A673 (cell line): ENCODE data around the gene CLVS2.

ENCODE experiments used
- CTCF ChIP-seq: fragments of 300-800, 200-600 bp; sonication (generic); conservative IDR thresholded peaks from 2 replicates; pipeline ENCODE4 v1.5.1; 2017; ENCODE audit warnings: low read depth, mild to moderate bottlenecking, antibody characterized with exemption, low read length, moderate library complexity, mixed read lengths
- EZH2 ChIP-seq: fragments of 200-600 bp; sonication (generic); IDR thresholded peaks from 2 replicates; pipeline ENCODE4 v1.6.1; 2017; ENCODE audit warnings: borderline replicate concordance, low read depth, mild to moderate bottlenecking, mixed read lengths, antibody characterized with exemption, low read length; ENCODE audit not compliant: poor library complexity, severe bottlenecking

- TF ChIP-seq CTCF (no peak), EZH2 (no peak)
These were observed 78.6 kb downstream of the CLVS2 start for GRCh38 chr6:123074616-123075015.
